Measurements from ENCODE around the gene XPNPEP2.

- TF ChIP-seq, protein P1, sequence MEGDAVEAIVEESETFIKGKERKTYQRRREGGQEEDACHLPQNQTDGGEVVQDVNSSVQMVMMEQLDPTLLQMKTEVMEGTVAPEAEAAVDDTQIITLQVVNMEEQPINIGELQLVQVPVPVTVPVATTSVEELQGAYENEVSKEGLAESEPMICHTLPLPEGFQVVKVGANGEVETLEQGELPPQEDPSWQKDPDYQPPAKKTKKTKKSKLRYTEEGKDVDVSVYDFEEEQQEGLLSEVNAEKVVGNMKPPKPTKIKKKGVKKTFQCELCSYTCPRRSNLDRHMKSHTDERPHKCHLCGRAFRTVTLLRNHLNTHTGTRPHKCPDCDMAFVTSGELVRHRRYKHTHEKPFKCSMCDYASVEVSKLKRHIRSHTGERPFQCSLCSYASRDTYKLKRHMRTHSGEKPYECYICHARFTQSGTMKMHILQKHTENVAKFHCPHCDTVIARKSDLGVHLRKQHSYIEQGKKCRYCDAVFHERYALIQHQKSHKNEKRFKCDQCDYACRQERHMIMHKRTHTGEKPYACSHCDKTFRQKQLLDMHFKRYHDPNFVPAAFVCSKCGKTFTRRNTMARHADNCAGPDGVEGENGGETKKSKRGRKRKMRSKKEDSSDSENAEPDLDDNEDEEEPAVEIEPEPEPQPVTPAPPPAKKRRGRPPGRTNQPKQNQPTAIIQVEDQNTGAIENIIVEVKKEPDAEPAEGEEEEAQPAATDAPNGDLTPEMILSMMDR (IDR thresholded peaks at IDR 0.05), result no peak
- TF ChIP-seq POLR2A (IDR thresholded peaks at IDR 0.05), result no peak
Observed at GRCh38 chrX:129773649-129774458, 35.1 kb downstream of the XPNPEP2 start.
